Muscle of back (tissue), 11 donors: ENCODE data around the gene DDN. TPM values are rescaled to one million over a fixed set of nuclear protein-coding genes. Genes with fewer than 3 reads are reported as not detected.
A peak's percentile ranks its signal among the peaks of the same experiment; 100 is the strongest.

ENCODE experiments used
- DNase-seq, 3 donors: peaks; one replicate each; pipeline versions ENCODE4 v3.0.0 to v3.0.0-alpha.2; 2013
- polyA plus RNA-seq, 10 donors: library from polyadenylated mRNA; unstranded; fragments of 120-200 nt; gene quantifications; one replicate each; pipeline ENCODE4 v1.2.1, GENCODE V29; 2013; ENCODE audit not compliant: insufficient read length in 10 of 10

DDN gene
- polyA plus RNA-seq, 10 donors: 5.7 to 20.4 (median 15.7) TPM

DNA sequence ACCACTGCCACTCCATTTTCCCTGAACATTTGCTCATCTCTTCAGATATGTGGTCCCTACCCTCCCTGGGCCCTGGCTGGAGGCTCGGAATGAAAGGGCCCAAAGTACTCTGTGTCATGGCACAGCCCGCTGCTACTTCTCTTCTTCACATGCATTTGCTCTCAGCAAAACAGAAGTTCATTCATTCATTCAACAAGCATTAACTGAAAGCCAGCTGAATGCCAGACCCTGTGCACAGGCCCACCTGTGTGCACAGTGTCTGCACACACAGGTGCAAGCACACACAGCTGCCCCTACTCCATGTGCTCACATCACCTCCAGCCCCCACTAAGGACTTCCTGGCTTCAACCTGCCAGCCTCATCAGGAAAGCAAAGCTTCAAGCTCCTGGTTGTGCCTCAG, 13.3 kb downstream of the DDN start:
- DNase-seq: no peak

GRCh38 chr12:48985475-48985897, 13.7 kb downstream of the DDN start:
- no peak for DNase-seq

GRCh38 chr12:48982397-48983080, 16.6 kb downstream of the DDN start:
- DNase-seq: no peak

DNA sequence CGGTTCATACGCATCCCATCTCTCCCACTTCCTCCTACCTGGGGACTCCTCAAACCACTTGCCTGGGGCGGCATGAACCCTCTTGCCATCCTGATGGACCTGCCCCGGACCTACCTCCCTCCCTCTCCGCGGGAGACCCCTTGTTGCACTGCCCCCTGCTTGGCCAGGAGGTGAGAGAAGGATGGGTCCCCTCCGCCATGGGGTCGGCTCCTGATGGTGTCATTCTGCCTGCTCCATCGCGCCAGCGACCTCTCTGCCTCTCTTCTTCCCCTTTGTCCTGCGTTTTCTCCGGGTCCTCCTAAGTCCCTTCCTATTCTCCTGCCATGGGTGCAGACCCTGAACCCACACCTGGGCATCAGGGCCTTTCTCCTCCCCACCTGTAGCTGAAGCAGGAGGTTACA, 17.4 kb downstream of the DDN start:
- no peak for DNase-seq

DNA sequence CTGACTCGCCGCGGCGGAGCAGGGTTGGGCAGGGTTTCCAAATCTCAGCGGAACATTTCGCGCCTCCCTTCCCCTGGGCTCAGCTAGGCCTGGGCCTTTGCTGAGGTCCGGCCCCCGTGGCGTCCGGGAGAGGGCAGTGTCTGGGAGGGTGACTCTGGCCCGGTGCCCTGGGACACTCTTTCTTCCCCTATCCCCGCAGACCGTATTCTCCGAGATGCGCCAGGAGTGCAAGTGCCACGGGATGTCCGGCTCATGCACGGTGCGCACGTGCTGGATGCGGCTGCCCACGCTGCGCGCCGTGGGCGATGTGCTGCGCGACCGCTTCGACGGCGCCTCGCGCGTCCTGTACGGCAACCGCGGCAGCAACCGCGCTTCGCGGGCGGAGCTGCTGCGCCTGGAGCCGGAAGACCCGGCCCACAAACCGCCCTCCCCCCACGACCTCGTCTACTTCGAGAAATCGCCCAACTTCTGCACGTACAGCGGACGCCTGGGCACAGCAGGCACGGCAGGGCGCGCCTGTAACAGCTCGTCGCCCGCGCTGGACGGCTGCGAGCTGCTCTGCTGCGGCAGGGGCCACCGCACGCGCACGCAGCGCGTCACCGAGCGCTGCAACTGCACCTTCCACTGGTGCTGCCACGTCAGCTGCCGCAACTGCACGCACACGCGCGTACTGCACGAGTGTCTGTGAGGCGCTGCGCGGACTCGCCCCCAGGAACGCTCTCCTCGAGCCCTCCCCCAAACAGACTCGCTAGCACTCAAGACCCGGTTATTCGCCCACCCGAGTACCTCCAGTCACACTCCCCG, 18.0 kb downstream of the DDN start:
- peak in 1 of 3 donors; percentile 63 for DNase-seq

DNA sequence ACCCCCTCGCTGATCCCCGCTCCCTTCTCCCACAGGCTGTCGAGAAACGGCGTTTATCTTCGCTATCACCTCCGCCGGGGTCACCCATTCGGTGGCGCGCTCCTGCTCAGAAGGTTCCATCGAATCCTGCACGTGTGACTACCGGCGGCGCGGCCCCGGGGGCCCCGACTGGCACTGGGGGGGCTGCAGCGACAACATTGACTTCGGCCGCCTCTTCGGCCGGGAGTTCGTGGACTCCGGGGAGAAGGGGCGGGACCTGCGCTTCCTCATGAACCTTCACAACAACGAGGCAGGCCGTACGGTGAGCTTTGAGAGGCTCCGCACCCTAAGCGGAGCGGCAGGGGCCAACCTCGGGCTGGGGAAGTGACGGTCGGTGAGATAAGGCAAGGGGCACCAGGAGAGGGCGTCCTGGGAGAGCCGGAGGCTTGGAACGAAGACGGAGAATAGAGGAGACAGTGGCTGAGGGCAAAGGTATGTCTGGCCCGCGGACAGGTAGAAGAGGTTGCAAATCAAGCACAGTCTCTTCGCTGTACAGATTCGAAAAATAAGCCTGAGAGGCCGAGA, 18.7 kb downstream of the DDN start:
- DNase-seq: no peak

GRCh38 chr12:48979602-48980388, 19.4 kb downstream of the DDN start:
- peak in 1 of 3 donors; percentile 76 for DNase-seq

DNA sequence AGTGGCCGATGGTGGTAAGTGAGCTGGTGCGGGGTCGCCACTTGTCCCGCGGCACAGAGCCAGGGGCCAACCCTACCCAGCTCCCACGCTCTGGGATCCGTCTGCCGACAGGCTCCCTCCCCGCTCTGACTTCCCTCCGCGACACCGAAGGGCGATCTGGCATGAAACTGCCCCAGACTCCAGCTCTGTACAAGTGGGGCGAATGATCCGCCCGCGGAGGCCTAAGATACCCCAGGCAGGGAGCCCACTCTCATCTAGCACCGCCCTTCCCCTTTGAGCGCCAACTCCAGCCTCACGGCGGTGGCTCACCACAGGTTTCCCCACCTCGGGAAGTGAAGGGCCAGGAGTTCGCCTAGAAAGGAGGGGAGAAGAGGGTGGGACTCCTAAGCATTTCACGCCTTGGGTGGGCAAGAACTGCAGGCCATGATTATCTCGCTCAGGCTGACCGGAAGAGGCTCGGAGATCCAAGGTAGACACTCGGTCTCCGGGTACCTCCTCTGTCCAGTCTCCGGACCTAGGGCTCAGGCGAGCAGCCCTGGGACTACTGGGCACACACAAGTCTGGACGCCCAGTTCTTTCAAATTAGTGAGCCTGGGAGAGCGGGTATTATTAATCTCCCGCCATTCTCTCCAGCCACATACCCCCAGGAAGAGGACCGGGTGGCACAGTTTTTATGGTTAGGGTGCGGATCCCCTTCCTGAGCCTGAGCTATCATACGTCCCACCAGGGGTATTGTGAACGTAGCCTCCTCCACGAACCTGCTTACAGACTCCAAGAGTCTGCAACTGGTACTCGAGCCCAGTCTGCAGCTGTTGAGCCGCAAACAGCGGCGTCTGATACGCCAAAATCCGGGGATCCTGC, 20.2 kb downstream of the DDN start:
- no peak for DNase-seq

- no peak for DNase-seq
Observed at GRCh38 chr12:48978291-48978740, 20.9 kb downstream of the DDN start, which contains the start of gene WNT1. Gene WNT1, plus strand, starts transcription at chr12:48978322. Its CDS starts 329 bp downstream, at chr12:48978651.

GRCh38 chr12:48977290-48978281, 21.6 kb downstream of the DDN start:
- DNase-seq: peak in 1 of 3 donors; percentile 66

DNA sequence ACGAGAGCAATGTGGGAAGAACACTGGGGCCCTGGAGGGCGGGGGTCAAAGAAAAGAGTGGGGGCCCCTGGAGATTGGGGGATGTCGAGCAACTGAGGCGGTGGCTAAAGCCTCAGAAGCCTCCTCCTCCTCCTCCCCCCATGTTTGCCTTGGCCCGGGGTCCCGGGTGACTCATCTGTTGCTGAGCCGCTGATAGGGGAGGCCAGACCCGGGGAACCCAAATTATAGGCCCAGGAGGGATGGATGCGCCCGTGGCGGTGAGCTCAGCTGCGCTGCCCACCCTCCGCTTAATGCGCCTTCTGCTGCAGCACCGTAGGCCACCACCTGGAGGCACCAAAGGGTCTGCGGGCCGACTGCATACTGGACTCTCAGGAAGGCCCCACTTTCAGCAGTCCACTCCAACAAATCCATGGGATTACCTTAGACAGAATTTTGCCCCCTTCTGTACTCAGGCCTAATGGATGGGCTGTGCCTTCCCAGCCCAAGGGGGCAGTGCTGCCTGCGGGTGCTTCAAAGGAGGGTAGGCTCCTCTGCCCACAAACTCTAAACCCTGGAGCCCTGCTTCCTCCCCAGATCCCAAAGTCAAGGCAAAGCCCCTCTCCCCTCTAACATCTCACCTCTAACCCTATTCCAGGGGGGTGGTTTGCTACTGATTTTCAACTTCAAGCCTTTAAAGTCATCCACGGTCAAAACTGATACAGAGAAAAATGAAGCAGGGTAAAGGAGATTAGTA, 25.1 kb downstream of the DDN start:
- peak in 1 of 3 donors; percentile 57 for DNase-seq

- no peak for DNase-seq
Observed at GRCh38 chr12:48973531-48973930, 25.6 kb downstream of the DDN start.

DNA sequence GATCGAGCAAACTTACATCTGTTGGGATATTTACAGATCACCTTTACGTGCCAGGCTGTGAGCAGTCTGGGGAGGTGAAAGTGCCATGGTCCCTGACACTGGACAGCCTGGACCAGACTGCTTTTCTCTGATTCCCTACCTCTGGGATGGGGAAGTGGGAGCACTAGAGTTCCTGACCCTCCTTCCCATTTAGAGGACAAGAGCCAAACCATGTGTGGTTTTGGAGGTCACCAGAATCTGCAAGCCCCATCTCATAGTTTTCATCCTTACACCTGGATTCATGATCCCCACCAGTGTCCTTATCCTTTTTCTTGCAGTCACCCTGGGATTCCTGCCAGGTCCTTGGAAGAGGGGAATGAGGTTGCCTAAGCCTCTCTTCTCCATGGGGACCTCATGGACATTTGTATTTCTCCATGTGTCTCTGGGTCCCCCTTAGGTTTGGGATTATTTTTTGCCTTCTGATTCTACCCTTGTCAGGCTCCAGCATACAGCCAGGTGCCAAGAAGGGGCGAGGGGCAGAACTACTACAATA, 26.2 kb downstream of the DDN start:
- DNase-seq: no peak

DNA sequence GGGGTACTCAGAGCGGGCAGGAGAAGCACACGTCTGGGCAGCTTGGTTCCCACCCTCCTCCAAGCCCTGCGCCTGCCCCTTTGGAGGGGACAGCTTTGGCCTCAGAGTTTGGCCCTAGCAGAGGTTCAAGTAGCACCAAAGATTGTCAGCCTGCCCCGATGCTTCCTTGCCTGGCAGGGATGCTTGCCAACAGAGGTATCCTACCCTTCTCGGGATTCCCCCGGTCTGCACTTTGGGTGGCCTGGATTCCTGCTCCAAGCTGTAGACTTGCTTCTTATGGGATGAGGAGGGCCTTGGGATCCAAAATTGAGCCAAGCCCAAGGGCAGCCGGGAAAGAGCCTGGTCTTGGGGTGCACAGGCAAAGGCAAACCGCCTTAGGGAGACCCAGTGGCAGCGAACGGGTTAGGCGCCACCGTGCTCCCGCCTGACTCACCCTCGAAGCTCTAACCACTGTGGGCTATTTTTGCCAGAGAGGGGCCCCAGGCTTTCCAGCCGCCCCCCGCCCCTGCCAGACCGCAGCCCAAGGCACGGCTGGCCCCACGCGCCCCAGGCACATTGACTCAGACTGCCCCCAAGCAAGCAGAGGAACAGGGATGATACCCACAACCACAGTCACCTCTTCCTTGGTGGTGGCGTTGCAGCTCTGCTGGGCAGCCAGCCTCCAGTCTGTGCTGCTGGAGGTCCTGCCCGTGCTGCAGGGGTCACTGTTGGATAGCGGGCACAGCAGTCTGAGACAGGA, 26.8 kb downstream of the DDN start:
- no peak for DNase-seq

GRCh38 chr12:48970702-48971334, 28.4 kb downstream of the DDN start:
- no peak for DNase-seq

DNA sequence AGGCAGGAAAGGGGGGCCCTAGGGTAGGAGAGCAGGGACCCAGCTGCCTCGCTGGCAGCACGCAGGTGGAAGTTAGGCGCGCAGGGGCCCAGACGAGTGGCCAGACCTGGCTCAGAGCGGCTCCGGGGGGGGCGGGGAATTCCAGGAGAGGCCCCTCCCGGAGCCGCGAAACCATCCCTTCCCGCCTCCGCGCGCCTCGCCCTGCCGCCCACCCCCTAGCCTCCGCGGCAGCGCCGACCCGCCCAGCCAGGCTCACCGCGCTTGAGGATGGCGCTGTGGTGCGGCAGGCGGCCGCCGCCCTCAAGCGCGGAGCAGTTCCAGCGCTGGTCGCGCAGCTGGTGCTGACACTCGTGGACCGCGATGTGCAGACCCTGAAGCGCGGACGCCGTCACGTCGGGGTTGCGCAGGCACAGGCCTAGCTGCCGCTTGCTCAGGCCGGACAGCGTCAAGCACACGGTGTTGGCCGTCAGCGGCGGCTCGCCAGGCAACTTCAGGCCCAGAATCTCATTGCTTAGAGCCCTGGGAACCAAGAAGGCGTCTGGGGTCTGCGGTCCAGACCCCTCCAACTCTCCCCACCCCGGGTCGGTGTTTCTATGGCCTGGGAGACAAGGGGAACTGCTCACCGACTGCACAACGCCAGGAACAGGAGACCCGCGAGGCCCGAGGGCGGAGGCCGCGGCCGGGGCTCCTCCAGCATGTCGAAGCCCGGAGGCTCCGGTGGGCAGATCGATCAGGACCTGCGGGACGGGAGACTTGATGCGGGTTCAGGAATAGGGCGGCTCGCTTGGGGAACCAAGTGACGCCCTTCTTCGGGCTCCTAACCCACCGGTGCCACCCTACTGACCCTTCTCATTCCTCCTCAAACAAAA, 29.1 kb downstream of the DDN start:
- peak in 1 of 3 donors; percentile 71 for DNase-seq
